K562 (cell line): ENCODE data around the gene PEX11B. TPM values are rescaled to one million over a fixed set of nuclear protein-coding genes. Genes with fewer than 3 reads are reported as not detected.
A peak's percentile ranks its signal among the peaks of the same experiment; 100 is the strongest.

ENCODE experiments used
- CCAR2 ChIP-seq: fragments of 200-400 bp; formaldehyde crosslinking; IDR thresholded peaks from 2 replicates; pipeline ENCODE4 v1.6.1; 2017; ENCODE audit warnings: mild to moderate bottlenecking, low read depth, low read length
- KAT8 ChIP-seq: fragments of 450-650 bp; IDR thresholded peaks from 2 replicates; pipeline ENCODE4 v1.6.1; 2016; ENCODE audit warnings: low read depth, mild to moderate bottlenecking
- KDM1A ChIP-seq, 2 experiments: fragments of 450-650 bp; IDR thresholded peaks; 2 replicates each; pipeline ENCODE4 v1.6.1; 2016; ENCODE audit warnings: mild to moderate bottlenecking in 2 of 2
- KDM2B ChIP-seq: fragments of 250-450 bp; sonication (Bioruptor Pico); IDR thresholded peaks from 2 replicates; pipeline ENCODE4 v1.8.0; 2021; ENCODE audit warnings: mild to moderate bottlenecking, moderate library complexity
- KLF1 ChIP-seq: fragments of 450-650 bp; IDR thresholded peaks from 2 replicates; pipeline ENCODE4 v1.6.1; 2016; ENCODE audit warnings: missing genetic modification characterization, missing compliant biosample characterization
- NEUROD1 ChIP-seq: fragments of 150-350 bp; IDR thresholded peaks from 2 replicates; pipeline ENCODE4 v1.6.1; 2014; ENCODE audit warnings: borderline replicate concordance, low read length, low read depth; ENCODE audit not compliant: partially characterized antibody
- POLR2B ChIP-seq: fragments of 450-650 bp; IDR thresholded peaks from 2 replicates; pipeline ENCODE4 v1.6.1; 2018; ENCODE audit warnings: low read depth; ENCODE audit not compliant: partially characterized antibody
- RBM22 ChIP-seq: fragments of 200-400 bp; formaldehyde crosslinking; IDR thresholded peaks from 2 replicates; pipeline ENCODE4 v1.6.1; 2018; ENCODE audit warnings: low read length, low read depth; ENCODE audit not compliant: poor library complexity, severe bottlenecking
- SIX5 ChIP-seq, 2 experiments: IDR thresholded peaks; 2 replicates each; pipeline ENCODE4 v1.6.1; 2011; ENCODE audit warnings: low read length in 2 of 2, borderline replicate concordance in 1 of 2, low read depth in 1 of 2, mild to moderate bottlenecking in 1 of 2, moderate library complexity in 1 of 2; ENCODE audit not compliant: insufficient read depth in 1 of 2
- TEAD4 ChIP-seq, 2 experiments: sonication (generic) in 1 of 2; formaldehyde crosslinking in 1 of 2; IDR thresholded peaks; 2 replicates each; pipeline versions ENCODE4 v1.6.1 to v1.8.0; 2012 to 2022; ENCODE audit warnings: borderline replicate concordance in 1 of 2, inconsistent platforms in 1 of 2, low read length in 1 of 2, mild to moderate bottlenecking in 1 of 2, missing genetic modification reagents in 1 of 2
- ZNF282 ChIP-seq: sonication (generic); formaldehyde crosslinking; IDR thresholded peaks from 2 replicates; pipeline ENCODE4 v1.8.1; 2023; ENCODE audit warnings: missing genetic modification reagents
- ZNF668 ChIP-seq: fragments of 250-450 bp; sonication (Bioruptor Pico); IDR thresholded peaks from 2 replicates; pipeline ENCODE4 v1.8.0; 2022; ENCODE audit warnings: mild to moderate bottlenecking, inconsistent platforms
- polyA plus RNA-seq, 8 experiments: library from polyadenylated mRNA; depleted of rRNA in 4 of 8; stranded (reverse) in 5 of 8; unstranded in 3 of 8; fragments of >200 nt; fragmentation: Nextera tagmentation in 2 of 8; fragmentation: Illumina TruSeq in 1 of 8; extraction: Ambion mirVana in 2 of 8; extraction: Trizol in 1 of 8; gene quantifications; 2 replicates each; pipeline versions ENCODE4 v1.2.1 to v1.2.3, GENCODE V29; 2011 to 2014; ENCODE audit warnings: inconsistent platforms in 1 of 8, missing spikeins in 1 of 8
- total RNA-seq, 7 experiments: library from RNA; depleted of rRNA in 6 of 7; stranded (reverse); fragments of >200 nt in 6 of 7; fragmentation: Illumina TruSeq in 2 of 7; extraction: Trizol in 2 of 7; gene quantifications; 2 replicates each; pipeline versions ENCODE4 v1.2.1 to v1.2.3, GENCODE V29; 2011 to 2021; ENCODE audit warnings: low replicate concordance in 1 of 7
- TF ChIP-seq, protein P1 (sequence below): sonication (generic); formaldehyde crosslinking; IDR thresholded peaks from 2 replicates; pipeline ENCODE4 v1.4.0; 2020; ENCODE audit warnings: mild to moderate bottlenecking, missing genetic modification reagents
- TF ChIP-seq, protein P2 (sequence below): fragments of 250-450 bp; sonication (Bioruptor Pico); IDR thresholded peaks from 2 replicates; pipeline ENCODE4 v1.8.0; 2021; ENCODE audit warnings: borderline replicate concordance, mild to moderate bottlenecking, moderate library complexity; ENCODE audit not compliant: poor library complexity, severe bottlenecking
- TF ChIP-seq, protein P3 (sequence below): fragments of 450-650 bp; formaldehyde crosslinking; IDR thresholded peaks from 2 replicates; pipeline ENCODE4 v1.4.0; 2020; ENCODE audit warnings: mild to moderate bottlenecking, moderate library complexity
- TF ChIP-seq, protein P4 (sequence below): fragments of 450-650 bp; IDR thresholded peaks from 2 replicates; pipeline ENCODE4 v1.6.1; 2016; ENCODE audit warnings: mild to moderate bottlenecking
- TF ChIP-seq, protein P5 (sequence below): sonication (generic); IDR thresholded peaks from 2 replicates; pipeline ENCODE4 v1.6.1; 2016

The PEX11B gene
- total and polyA plus RNA-seq, 9 of the 15 experiments (the other 6 are each of a cell fraction or from before 2014, with no cell fraction given): 13.2 to 60.0 (median 21.7) TPM

DNA sequence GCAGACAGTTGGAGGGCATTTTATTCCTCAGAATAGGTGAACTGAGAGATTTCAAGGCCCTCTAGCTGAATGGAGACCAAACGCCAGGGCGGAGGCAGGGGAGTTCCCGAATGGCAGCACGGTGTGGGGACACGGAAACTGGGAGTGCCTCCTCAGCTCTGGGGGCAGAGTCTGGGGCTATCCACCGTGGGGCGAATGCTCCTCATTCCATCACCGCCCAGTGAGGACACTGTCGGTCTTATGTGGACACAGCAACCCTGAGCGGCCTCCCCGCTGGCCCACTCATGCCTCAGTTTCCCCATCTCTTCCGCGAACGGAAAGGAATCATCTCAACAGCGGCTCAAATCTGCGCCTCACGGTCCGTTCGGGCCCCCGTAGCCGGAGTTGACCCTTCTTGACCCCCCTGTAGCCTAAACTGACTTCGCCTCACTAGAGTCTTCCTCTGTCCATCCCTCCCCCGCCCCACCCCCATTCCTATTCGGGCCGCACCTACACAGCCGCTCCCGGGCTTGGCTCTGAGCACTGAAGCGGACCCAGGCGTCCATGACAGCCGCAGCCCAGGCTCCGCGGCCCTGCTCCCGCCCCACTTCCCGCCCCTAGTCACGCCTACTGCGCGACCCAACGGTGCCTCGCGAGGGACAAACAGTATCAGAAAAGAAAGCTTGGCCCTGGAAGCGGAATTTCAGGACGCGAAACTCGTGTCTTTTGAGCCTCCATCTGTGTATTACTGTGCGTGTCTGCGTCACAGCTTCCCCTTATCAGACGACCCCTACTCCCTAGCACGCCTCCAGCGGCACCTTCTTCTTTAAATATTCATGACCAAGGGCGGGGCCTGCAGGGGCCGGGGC is at the start of gene PEX11B (continued):
- TF ChIP-seq SIX5 (IDR thresholded peaks at IDR 0.05; ENCODE audit: borderline replicate concordance in 1 of 2, insufficient read depth in 1 of 2, low read depth in 1 of 2, low read length in 2 of 2) (no peak), KAT8 (no peak), RBM22 (no peak), KDM1A (IDR thresholded peaks at IDR 0.05) (no peak), CCAR2 (no peak), NEUROD1 (peak; percentile 70), KDM2B (no peak), KLF1 (no peak), POLR2B (peak; percentile 55), ZNF668 (CRISPR knock-in tag) (no peak), TEAD4 (IDR thresholded peaks at IDR 0.05; ENCODE audit: low read length) (peak; percentile 36), TEAD4 (CRISPR knock-in tag; IDR thresholded peaks at IDR 0.05; ENCODE audit: borderline replicate concordance) (peak; percentile 76; the same call in 1 of the 2 replicates), ZNF282 (CRISPR knock-in tag) (no peak)
- TF ChIP-seq, protein P1, sequence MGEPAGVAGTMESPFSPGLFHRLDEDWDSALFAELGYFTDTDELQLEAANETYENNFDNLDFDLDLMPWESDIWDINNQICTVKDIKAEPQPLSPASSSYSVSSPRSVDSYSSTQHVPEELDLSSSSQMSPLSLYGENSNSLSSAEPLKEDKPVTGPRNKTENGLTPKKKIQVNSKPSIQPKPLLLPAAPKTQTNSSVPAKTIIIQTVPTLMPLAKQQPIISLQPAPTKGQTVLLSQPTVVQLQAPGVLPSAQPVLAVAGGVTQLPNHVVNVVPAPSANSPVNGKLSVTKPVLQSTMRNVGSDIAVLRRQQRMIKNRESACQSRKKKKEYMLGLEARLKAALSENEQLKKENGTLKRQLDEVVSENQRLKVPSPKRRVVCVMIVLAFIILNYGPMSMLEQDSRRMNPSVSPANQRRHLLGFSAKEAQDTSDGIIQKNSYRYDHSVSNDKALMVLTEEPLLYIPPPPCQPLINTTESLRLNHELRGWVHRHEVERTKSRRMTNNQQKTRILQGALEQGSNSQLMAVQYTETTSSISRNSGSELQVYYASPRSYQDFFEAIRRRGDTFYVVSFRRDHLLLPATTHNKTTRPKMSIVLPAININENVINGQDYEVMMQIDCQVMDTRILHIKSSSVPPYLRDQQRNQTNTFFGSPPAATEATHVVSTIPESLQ (CRISPR knock-in tag): peak; percentile 78; the same call in 1 of the 2 replicates
- TF ChIP-seq, protein P2, sequence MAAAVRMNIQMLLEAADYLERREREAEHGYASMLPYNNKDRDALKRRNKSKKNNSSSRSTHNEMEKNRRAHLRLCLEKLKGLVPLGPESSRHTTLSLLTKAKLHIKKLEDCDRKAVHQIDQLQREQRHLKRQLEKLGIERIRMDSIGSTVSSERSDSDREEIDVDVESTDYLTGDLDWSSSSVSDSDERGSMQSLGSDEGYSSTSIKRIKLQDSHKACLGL (CRISPR knock-in tag): no peak
- TF ChIP-seq, protein P3, sequence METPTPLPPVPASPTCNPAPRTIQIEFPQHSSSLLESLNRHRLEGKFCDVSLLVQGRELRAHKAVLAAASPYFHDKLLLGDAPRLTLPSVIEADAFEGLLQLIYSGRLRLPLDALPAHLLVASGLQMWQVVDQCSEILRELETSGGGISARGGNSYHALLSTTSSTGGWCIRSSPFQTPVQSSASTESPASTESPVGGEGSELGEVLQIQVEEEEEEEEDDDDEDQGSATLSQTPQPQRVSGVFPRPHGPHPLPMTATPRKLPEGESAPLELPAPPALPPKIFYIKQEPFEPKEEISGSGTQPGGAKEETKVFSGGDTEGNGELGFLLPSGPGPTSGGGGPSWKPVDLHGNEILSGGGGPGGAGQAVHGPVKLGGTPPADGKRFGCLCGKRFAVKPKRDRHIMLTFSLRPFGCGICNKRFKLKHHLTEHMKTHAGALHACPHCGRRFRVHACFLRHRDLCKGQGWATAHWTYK (CRISPR knock-in tag): no peak
- TF ChIP-seq, protein P4, sequence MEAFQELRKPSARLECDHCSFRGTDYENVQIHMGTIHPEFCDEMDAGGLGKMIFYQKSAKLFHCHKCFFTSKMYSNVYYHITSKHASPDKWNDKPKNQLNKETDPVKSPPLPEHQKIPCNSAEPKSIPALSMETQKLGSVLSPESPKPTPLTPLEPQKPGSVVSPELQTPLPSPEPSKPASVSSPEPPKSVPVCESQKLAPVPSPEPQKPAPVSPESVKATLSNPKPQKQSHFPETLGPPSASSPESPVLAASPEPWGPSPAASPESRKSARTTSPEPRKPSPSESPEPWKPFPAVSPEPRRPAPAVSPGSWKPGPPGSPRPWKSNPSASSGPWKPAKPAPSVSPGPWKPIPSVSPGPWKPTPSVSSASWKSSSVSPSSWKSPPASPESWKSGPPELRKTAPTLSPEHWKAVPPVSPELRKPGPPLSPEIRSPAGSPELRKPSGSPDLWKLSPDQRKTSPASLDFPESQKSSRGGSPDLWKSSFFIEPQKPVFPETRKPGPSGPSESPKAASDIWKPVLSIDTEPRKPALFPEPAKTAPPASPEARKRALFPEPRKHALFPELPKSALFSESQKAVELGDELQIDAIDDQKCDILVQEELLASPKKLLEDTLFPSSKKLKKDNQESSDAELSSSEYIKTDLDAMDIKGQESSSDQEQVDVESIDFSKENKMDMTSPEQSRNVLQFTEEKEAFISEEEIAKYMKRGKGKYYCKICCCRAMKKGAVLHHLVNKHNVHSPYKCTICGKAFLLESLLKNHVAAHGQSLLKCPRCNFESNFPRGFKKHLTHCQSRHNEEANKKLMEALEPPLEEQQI: no peak
- TF ChIP-seq, protein P5, sequence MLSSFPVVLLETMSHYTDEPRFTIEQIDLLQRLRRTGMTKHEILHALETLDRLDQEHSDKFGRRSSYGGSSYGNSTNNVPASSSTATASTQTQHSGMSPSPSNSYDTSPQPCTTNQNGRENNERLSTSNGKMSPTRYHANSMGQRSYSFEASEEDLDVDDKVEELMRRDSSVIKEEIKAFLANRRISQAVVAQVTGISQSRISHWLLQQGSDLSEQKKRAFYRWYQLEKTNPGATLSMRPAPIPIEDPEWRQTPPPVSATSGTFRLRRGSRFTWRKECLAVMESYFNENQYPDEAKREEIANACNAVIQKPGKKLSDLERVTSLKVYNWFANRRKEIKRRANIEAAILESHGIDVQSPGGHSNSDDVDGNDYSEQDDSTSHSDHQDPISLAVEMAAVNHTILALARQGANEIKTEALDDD: no peak
